Rectal smooth muscle tissue (tissue), 1 donor: Measurements from ENCODE around the gene WRAP73.
A peak's percentile ranks its signal among the peaks of the same experiment; 100 is the strongest.

Experiments
- H3K27ac ChIP-seq: one replicate; pipeline ENCODE4 v1.7.0; 2013; ENCODE audit warnings: low read depth, low read length, inconsistent platforms
- H3K27me3 ChIP-seq: one replicate; pipeline ENCODE4 v1.7.0; 2013; ENCODE audit warnings: low read length; ENCODE audit not compliant: control insufficient read depth, insufficient read depth
- H3K36me3 ChIP-seq: one replicate; pipeline ENCODE4 v1.7.0; 2013; ENCODE audit warnings: low read length; ENCODE audit not compliant: control insufficient read depth, insufficient read depth
- H3K4me1 ChIP-seq: one replicate; pipeline ENCODE4 v1.7.0; 2013; ENCODE audit warnings: low read length; ENCODE audit not compliant: control insufficient read depth, insufficient read depth
- H3K4me3 ChIP-seq: one replicate; pipeline ENCODE4 v1.7.0; 2013; ENCODE audit warnings: low read length
- H3K9ac ChIP-seq: one replicate; pipeline ENCODE4 v1.7.0; 2013; ENCODE audit warnings: low read length

Gene WRAP73

GRCh38 chr1:3604468-3604974 lies 45.4 kb downstream of the WRAP73 start:
- Histone ChIP-seq H3K27ac (no peak overlapping the region), H3K4me1 (no peaks in the 10 kb centered on the region), H3K27me3 (peaks cover 12% of the 10 kb centered on the region), H3K4me3 (no peak overlapping the region), H3K36me3 (no peaks in the 10 kb centered on the region), H3K9ac (no peak overlapping the region)

- no peaks in the 10 kb centered on the region for H3K36me3 ChIP-seq
- peaks cover 9% of the 10 kb centered on the region for H3K27me3 ChIP-seq
Observed at GRCh38 chr1:3603571-3604467, 46.1 kb downstream of the WRAP73 start.

GRCh38 chr1:3603156-3603555 lies 46.7 kb downstream of the WRAP73 start:
- H3K4me3 ChIP-seq: no peak overlapping the region
- H3K27me3 ChIP-seq: peaks cover 7% of the 10 kb centered on the region
- H3K4me1 ChIP-seq: no peaks in the 10 kb centered on the region
- H3K27ac ChIP-seq: no peak overlapping the region
- no peaks in the 10 kb centered on the region for H3K36me3 ChIP-seq
- H3K9ac ChIP-seq: no peak overlapping the region

More at GRCh38 chr1:3603571-3604467, 46.1 kb downstream of the WRAP73 start:
- Histone ChIP-seq H3K4me3 (no peak overlapping the region), H3K27ac (no peak overlapping the region), H3K9ac (no peak overlapping the region), H3K4me1 (no peaks in the 10 kb centered on the region)

- H3K9ac ChIP-seq: no peak overlapping the region
- no peak overlapping the region for H3K4me3 ChIP-seq
- H3K27ac ChIP-seq: no peak overlapping the region
- peaks cover 6% of the 10 kb centered on the region for H3K27me3 ChIP-seq
- no peaks in the 10 kb centered on the region for H3K36me3 ChIP-seq
- H3K4me1 ChIP-seq: no peaks in the 10 kb centered on the region
Observed at GRCh38 chr1:3602375-3602774, 47.5 kb downstream of the WRAP73 start.

- H3K4me3 ChIP-seq: no peak overlapping the region
- H3K27me3 ChIP-seq: peaks cover 4% of the 10 kb centered on the region
- H3K36me3 ChIP-seq: no peaks in the 10 kb centered on the region
- H3K27ac ChIP-seq: no peak overlapping the region
- H3K4me1 ChIP-seq: no peaks in the 10 kb centered on the region
- no peak overlapping the region for H3K9ac ChIP-seq
Observed at GRCh38 chr1:3601743-3602142, 48.2 kb downstream of the WRAP73 start.

DNA sequence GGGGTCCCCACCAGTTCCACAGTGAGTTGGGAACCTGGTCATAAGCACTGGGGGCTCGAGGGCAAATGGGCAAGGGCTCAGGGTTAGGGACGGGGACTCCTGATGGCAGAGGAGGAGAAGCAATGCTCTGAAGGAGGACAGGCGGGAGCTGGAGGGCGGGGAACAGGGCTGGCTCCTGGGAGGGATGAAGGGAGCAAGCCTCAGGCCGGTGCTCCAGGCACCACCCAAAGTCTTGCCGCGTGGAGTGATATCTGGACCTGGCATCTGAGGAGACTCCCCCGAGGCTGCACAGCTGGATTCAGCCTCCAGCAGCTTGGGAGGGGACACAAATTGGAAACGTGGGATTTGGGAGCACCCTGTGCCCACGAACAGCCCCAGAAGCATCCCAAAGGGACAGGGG lies 49.5 kb downstream of the WRAP73 start:
- H3K27me3 ChIP-seq: peaks cover 4% of the 10 kb centered on the region
- no peaks in the 10 kb centered on the region for H3K36me3 ChIP-seq

DNA sequence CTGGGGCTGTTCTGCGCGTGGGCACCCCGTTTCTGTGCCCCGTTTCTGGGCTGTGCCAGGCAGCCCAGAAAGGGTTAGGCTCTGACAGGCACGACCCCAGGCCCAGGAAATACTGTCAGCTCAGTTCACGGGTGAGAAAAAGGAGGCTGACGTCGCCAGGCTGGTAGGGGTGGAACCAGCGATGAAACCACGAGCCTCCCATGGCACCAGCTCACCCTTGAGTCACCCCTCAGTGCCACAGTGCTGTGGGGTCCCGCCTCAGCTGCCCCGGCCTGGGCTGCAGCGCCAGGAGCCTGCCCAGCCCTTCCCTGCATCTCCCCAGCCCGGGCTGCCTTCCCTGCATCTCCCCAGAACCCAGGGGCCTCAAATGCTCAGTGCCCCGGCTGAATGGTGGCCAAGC lies 50.1 kb downstream of the WRAP73 start:
- no peak overlapping the region for H3K27ac ChIP-seq
- H3K9ac ChIP-seq: no peak overlapping the region
- no peak overlapping the region for H3K4me3 ChIP-seq
- H3K4me1 ChIP-seq: no peaks in the 10 kb centered on the region
- H3K36me3 ChIP-seq: no peaks in the 10 kb centered on the region
- peaks cover 4% of the 10 kb centered on the region for H3K27me3 ChIP-seq

More for the DNA sequence above, 49.5 kb downstream of the WRAP73 start:
- no peak overlapping the region for H3K9ac ChIP-seq
- H3K4me1 ChIP-seq: no peaks in the 10 kb centered on the region
- no peak overlapping the region for H3K4me3 ChIP-seq
- no peak overlapping the region for H3K27ac ChIP-seq

DNA sequence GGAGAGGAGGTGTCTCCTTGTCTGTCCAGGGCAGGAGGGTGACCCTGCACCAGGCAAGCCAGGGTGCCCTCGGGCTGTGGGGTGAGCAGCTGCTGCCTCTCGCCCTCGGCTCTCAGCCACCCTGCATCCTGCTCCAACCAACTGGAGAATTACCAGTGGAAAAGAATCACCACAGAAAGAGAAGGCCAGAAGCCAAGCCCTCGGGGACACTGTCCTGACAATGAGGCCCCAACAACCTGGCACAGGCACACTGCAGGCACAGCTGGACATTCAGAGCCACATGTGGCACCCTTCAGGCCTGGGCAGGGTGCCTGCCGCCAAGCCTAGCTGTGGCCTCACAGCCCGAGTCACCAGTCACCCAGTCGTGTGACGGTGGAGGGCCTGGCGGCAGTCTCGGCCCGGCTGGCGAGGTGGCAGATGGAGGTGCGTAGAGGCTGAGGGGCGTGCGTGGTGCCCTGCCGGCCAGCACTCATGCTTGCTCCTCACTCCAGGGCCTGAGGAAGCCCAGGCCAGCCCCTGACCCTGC lies 50.6 kb downstream of the WRAP73 start:
- Histone ChIP-seq H3K27me3 (peaks cover 4% of the 10 kb centered on the region), H3K27ac (no peak overlapping the region), H3K36me3 (no peaks in the 10 kb centered on the region), H3K4me1 (no peaks in the 10 kb centered on the region), H3K9ac (no peak overlapping the region), H3K4me3 (no peak overlapping the region)

DNA sequence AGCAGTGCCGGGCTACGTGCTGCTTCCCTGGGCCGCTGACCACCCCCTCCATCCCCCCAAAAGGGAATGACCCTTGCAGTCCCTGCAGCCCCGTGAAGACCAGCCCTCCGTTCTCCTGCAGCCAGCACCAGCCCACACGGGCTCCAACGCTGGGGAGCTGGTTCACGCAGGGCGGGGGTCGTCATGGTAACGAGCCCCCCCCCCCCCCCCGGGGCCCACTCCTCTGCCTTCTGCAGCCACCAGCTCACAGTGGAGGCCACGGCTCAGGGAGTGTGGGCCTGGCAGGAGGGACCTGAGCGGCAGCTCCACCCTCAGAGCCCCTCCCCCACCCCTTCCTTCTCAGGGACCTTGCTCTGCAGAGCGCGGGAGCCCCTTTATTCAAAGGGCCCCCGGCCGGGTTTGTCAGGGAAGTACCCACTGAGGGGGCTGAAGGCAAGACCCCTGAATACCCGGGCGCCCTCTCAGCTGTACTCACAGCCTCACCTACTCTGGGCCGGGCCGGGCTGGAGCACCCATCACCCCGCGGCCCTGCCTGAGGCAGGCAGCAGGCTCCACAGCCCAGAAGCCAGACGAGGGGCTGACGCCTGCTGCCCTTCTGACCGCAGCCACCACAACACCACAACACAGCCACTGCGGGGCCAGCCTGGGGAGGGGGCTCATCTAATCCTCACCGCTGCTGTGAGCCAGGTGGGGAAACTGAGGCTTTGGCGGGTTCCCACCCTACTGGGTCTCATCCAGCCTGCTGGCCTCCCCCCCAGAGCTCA lies 51.2 kb downstream of the WRAP73 start:
- Histone ChIP-seq H3K36me3 (no peaks in the 10 kb centered on the region), H3K27me3 (peaks cover 4% of the 10 kb centered on the region), H3K27ac (no peak overlapping the region), H3K9ac (no peak overlapping the region), H3K4me1 (no peaks in the 10 kb centered on the region), H3K4me3 (peak overlapping the region; percentile 15)

GRCh38 chr1:3598051-3598491 lies 51.8 kb downstream of the WRAP73 start:
- Histone ChIP-seq H3K27ac (no peak overlapping the region), H3K36me3 (no peaks in the 10 kb centered on the region), H3K4me3 (peak overlapping the region; percentile 24), H3K9ac (no peak overlapping the region), H3K4me1 (no peaks in the 10 kb centered on the region), H3K27me3 (peaks cover 4% of the 10 kb centered on the region)

GRCh38 chr1:3597599-3597964 lies 52.3 kb downstream of the WRAP73 start:
- peak overlapping the region; percentile 24 for H3K4me3 ChIP-seq
- no peak overlapping the region for H3K27ac ChIP-seq
- H3K9ac ChIP-seq: no peak overlapping the region
- no peaks in the 10 kb centered on the region for H3K36me3 ChIP-seq
- H3K27me3 ChIP-seq: peaks cover 4% of the 10 kb centered on the region
- H3K4me1 ChIP-seq: no peaks in the 10 kb centered on the region
